GM12801 (cell line): Measurements from ENCODE around the gene CAPN9.

Experiments
- CTCF ChIP-seq: IDR thresholded peaks from one replicate; pipeline ENCODE4 v1.5.1; 2011; ENCODE audit warnings: control low read depth; ENCODE audit not compliant: insufficient read length; ENCODE audit errors: extremely low read depth

The CAPN9 gene

GRCh38 chr1:230747127-230747730 lies at the start of gene CAPN9:
Gene CAPN9, plus strand, starts transcription at chr1:230747388. Its CDS starts 109 bp downstream, at chr1:230747497.
- TF ChIP-seq CTCF = no peak

GRCh38 chr1:230698130-230698529 lies 49.1 kb upstream of the CAPN9 start:
- TF ChIP-seq CTCF = no peak

GRCh38 chr1:230699716-230700115 lies 47.5 kb upstream of the CAPN9 start:
- no peak for TF ChIP-seq CTCF

GRCh38 chr1:230700132-230700531 lies 47.1 kb upstream of the CAPN9 start:
- TF ChIP-seq CTCF = no peak

- no peak for TF ChIP-seq CTCF
These were observed 45.8 kb upstream of the CAPN9 start for GRCh38 chr1:230701434-230701833.

GRCh38 chr1:230701895-230702768 lies 45.1 kb upstream of the CAPN9 start:
- TF ChIP-seq CTCF = no peak

- TF ChIP-seq CTCF = no peak
These were observed 44.1 kb upstream of the CAPN9 start for GRCh38 chr1:230702934-230703678.
